GM18861 (cell line): Measurements from ENCODE around the gene GNG2.

Experiments
- ATAC-seq: cut with Tn5 transposase; IDR thresholded peaks from one replicate; pipeline ENCODE4 v1.9.1; 2021; ENCODE audit not compliant: unreplicated experiment

The GNG2 gene

GRCh38 chr14:51989293-51990234 is 129.2 kb downstream of the GNG2 start, which contains the start of gene RTRAF:
TSS of gene RTRAF (plus strand) at chr14:51989546. CDS start at chr14:51989640, 94 bp downstream.
- ATAC-seq, result peak; percentile 88

- no peak for ATAC-seq
Observed at GRCh38 chr14:51990488-51990887, 130.1 kb downstream of the GNG2 start.

- ATAC-seq, result no peak
Observed at GRCh38 chr14:51993285-51993920, 133.0 kb downstream of the GNG2 start.

GRCh38 chr14:51996148-51996746 is 135.8 kb downstream of the GNG2 start:
- ATAC-seq, result no peak

- no peak for ATAC-seq
Observed at GRCh38 chr14:51998348-51998747, 137.9 kb downstream of the GNG2 start.

GRCh38 chr14:51999084-51999483 is 138.7 kb downstream of the GNG2 start:
- ATAC-seq, result no peak

GRCh38 chr14:52000019-52000582 is 139.7 kb downstream of the GNG2 start:
- ATAC-seq, result no peak

- no peak for ATAC-seq
Observed at GRCh38 chr14:52000696-52001095, 140.3 kb downstream of the GNG2 start.

GRCh38 chr14:52002542-52002941 is 142.1 kb downstream of the GNG2 start:
- ATAC-seq, result no peak

- no peak for ATAC-seq
Observed at GRCh38 chr14:52003324-52003723, 142.9 kb downstream of the GNG2 start.

- ATAC-seq, result no peak
Observed at GRCh38 chr14:52005625-52006024, 145.2 kb downstream of the GNG2 start.

GRCh38 chr14:52006361-52006760 is 145.9 kb downstream of the GNG2 start:
- ATAC-seq, result no peak

- ATAC-seq, result no peak
Observed at GRCh38 chr14:52007211-52007610, 146.8 kb downstream of the GNG2 start.

GRCh38 chr14:52007637-52008036 is 147.2 kb downstream of the GNG2 start:
- no peak for ATAC-seq

GRCh38 chr14:52008136-52008535 is 147.7 kb downstream of the GNG2 start:
- no peak for ATAC-seq

- no peak for ATAC-seq
Observed at GRCh38 chr14:52010173-52010693, 149.8 kb downstream of the GNG2 start.

- ATAC-seq, result no peak
Observed at GRCh38 chr14:52011523-52011922, 151.1 kb downstream of the GNG2 start.

GRCh38 chr14:52012635-52013034 is 152.2 kb downstream of the GNG2 start:
- ATAC-seq, result no peak

- no peak for ATAC-seq
Observed at GRCh38 chr14:52013984-52014600, 153.7 kb downstream of the GNG2 start.

- ATAC-seq, result no peak
Observed at GRCh38 chr14:52014601-52015267, 154.3 kb downstream of the GNG2 start.
